HepG2 (cell line): Measurements from ENCODE around the gene INA. TPM values are rescaled to one million over a fixed set of nuclear protein-coding genes. Genes with fewer than 3 reads are reported as not detected.

Experiments
- ADNP ChIP-seq: sonication (generic); formaldehyde crosslinking; IDR thresholded peaks from 2 replicates; pipeline ENCODE4 v1.4.0; 2020; ENCODE audit warnings: missing genetic modification reagents
- AKAP8 ChIP-seq: sonication (generic); formaldehyde crosslinking; IDR thresholded peaks from 2 replicates; pipeline ENCODE4 v1.5.1; 2020; ENCODE audit warnings: mild to moderate bottlenecking, missing genetic modification reagents
- DNMT1 ChIP-seq: sonication (generic); formaldehyde crosslinking; IDR thresholded peaks from 2 replicates; pipeline ENCODE4 v1.5.1; 2020; ENCODE audit warnings: mild to moderate bottlenecking, missing genetic modification reagents
- HNF1B ChIP-seq: sonication (generic); formaldehyde crosslinking; IDR thresholded peaks from 2 replicates; pipeline ENCODE4 v1.5.1; 2020; ENCODE audit warnings: mild to moderate bottlenecking, moderate library complexity, missing genetic modification reagents
- ISL2 ChIP-seq: sonication (generic); formaldehyde crosslinking; IDR thresholded peaks from 2 replicates; pipeline ENCODE4 v1.5.0; 2020; ENCODE audit warnings: missing genetic modification reagents
- PAF1 ChIP-seq: IDR thresholded peaks from 2 replicates; pipeline ENCODE4 v1.6.1; 2016; ENCODE audit warnings: missing genetic modification reagents, missing compliant biosample characterization
- PAX8 ChIP-seq: sonication (generic); formaldehyde crosslinking; IDR thresholded peaks from 2 replicates; pipeline ENCODE4 v1.8.0; 2022; ENCODE audit warnings: mild to moderate bottlenecking, missing genetic modification reagents, borderline replicate concordance
- POGK ChIP-seq: sonication (generic); formaldehyde crosslinking; conservative IDR thresholded peaks from 2 replicates; pipeline ENCODE4 v1.8.0; 2022; ENCODE audit warnings: mild to moderate bottlenecking, moderate library complexity, missing genetic modification reagents
- RFX5 ChIP-seq: IDR thresholded peaks from 2 replicates; pipeline ENCODE4 v1.6.1; 2011; ENCODE audit warnings: low read depth, low read length, improper control_type of control experiment
- ZBTB40 ChIP-seq, 2 experiments: fragments of 450-650 bp in 1 of 2; sonication (generic) in 1 of 2; formaldehyde crosslinking in 1 of 2; IDR thresholded peaks; 2 replicates each; pipeline versions ENCODE4 v1.6.1 to v1.8.0; 2016 to 2022; ENCODE audit warnings: antibody characterized with exemption in 1 of 2, mild to moderate bottlenecking in 1 of 2, missing genetic modification reagents in 1 of 2
- ZNF101 ChIP-seq: sonication (generic); formaldehyde crosslinking; IDR thresholded peaks from 2 replicates; pipeline ENCODE4 v1.4.0; 2020; ENCODE audit warnings: mild to moderate bottlenecking, low read depth, missing genetic modification reagents, borderline replicate concordance
- ZNF124 ChIP-seq: sonication (generic); formaldehyde crosslinking; IDR thresholded peaks from 2 replicates; pipeline ENCODE4 v1.4.0; 2020; ENCODE audit warnings: missing genetic modification reagents
- ZNF629 ChIP-seq: sonication (generic); formaldehyde crosslinking; conservative IDR thresholded peaks from 2 replicates; pipeline ENCODE4 v1.5.0; 2020; ENCODE audit warnings: missing genetic modification reagents
- ZNF710 ChIP-seq: sonication (generic); formaldehyde crosslinking; IDR thresholded peaks from 2 replicates; pipeline ENCODE4 v1.5.0; 2020; ENCODE audit warnings: mild to moderate bottlenecking, missing genetic modification reagents, borderline replicate concordance
- ZNF891 ChIP-seq: sonication (generic); formaldehyde crosslinking; IDR thresholded peaks from 2 replicates; pipeline ENCODE4 v1.5.0; 2020; ENCODE audit warnings: mild to moderate bottlenecking, missing genetic modification reagents
- polyA plus RNA-seq, 8 experiments: library from polyadenylated mRNA; depleted of rRNA in 3 of 8; stranded (reverse) in 7 of 8; unstranded in 1 of 8; fragments of >200 nt; fragmentation: Illumina TruSeq in 4 of 8; extraction: Trizol in 4 of 8; gene quantifications; 2 replicates each; pipeline versions ENCODE4 v1.2.1 to v1.2.3, GENCODE V29; 2011 to 2016; ENCODE audit warnings: low read depth in 4 of 8, missing spikeins in 1 of 8, mixed read lengths in 1 of 8; ENCODE audit not compliant: insufficient read depth in 1 of 8
- total RNA-seq, 5 experiments: library from RNA; depleted of rRNA; stranded (reverse); fragments of >200 nt; fragmentation: Illumina TruSeq; extraction: Trizol; gene quantifications; 2 replicates each; pipeline ENCODE4 v1.2.3, GENCODE V29; 2016; ENCODE audit warnings: low read depth in 1 of 5

Gene INA
- total and polyA plus RNA-seq, 2 of the 13 experiments (the other 11 are each of a cell fraction or from before 2014, with no cell fraction given), result 0.04 to 0.13 TPM

- TF ChIP-seq HNF1B (CRISPR knock-in tag) (no peak), ADNP (CRISPR knock-in tag) (no peak), ZNF710 (CRISPR knock-in tag) (no peak), RFX5 (no peak), ZNF124 (CRISPR knock-in tag) (no peak), AKAP8 (CRISPR knock-in tag) (no peak), ZNF629 (CRISPR knock-in tag) (no peak), PAF1 (CRISPR knock-in tag) (no peak), ISL2 (CRISPR knock-in tag) (no peak), ZNF891 (CRISPR knock-in tag) (no peak), POGK (CRISPR knock-in tag) (no peak), ZBTB40 (IDR thresholded peaks at IDR 0.05) (no peak), ZBTB40 (CRISPR knock-in tag; IDR thresholded peaks at IDR 0.05) (no peak), PAX8 (CRISPR knock-in tag) (no peak), DNMT1 (CRISPR knock-in tag) (no peak), ZNF101 (CRISPR knock-in tag) (no peak)
Observed at GRCh38 chr10:103232772-103233488, 44.0 kb upstream of the INA start (continued).
